Upper lobe of right lung (tissue), 1 donor: ENCODE measurements around the gene NUTM2F. TPM values are rescaled to one million over a fixed set of nuclear protein-coding genes. Genes with fewer than 3 reads are reported as not detected.

Experiments used
- ATAC-seq: fragments of 200-7000 bp; cut with Tn5 transposase; one replicate; pipeline ENCODE4 v1.9.1; 2020; ENCODE audit warnings: mild to moderate bottlenecking, moderate library complexity
- DNase-seq: peaks from one replicate; pipeline ENCODE4 v3.0.0-alpha.2; 2020
- H3K27ac ChIP-seq: fragments of 200-600 bp; one replicate; pipeline ENCODE4 v1.8.0; 2022
- H3K27me3 ChIP-seq: fragments of 200-600 bp; one replicate; pipeline ENCODE4 v1.8.0; 2022; ENCODE audit warnings: mild to moderate bottlenecking
- H3K36me3 ChIP-seq: fragments of 200-600 bp; one replicate; pipeline ENCODE4 v1.8.0; 2022
- H3K4me1 ChIP-seq: fragments of 200-600 bp; one replicate; pipeline ENCODE4 v1.8.0; 2022
- H3K4me3 ChIP-seq: fragments of 200-600 bp; one replicate; pipeline ENCODE4 v1.8.0; 2022; ENCODE audit warnings: mild to moderate bottlenecking
- H3K9me3 ChIP-seq: fragments of 200-600 bp; one replicate; pipeline ENCODE4 v1.8.0; 2022
- CTCF ChIP-seq: fragments of 200-600 bp; IDR thresholded peaks from one replicate; pipeline ENCODE4 v1.8.0; 2022; ENCODE audit warnings: antibody characterized with exemption
- intact Hi-C: fragments of 100-400 bp; cut with DNase I; formaldehyde crosslinking; loops from one replicate; pipeline ENCODE4 v1.11.0; 2022
- total RNA-seq: library from RNA; stranded (reverse); fragmentation: NEBNext Ultra II Directional; extraction: Animal tissue kit (Norgen Biotek cat#: 25700); gene quantifications from one replicate; pipeline ENCODE4 v1.2.1, GENCODE V29; 2021
- donor health status: DM: no; HTN: yes; CAD: no; lungs with severe emphysema.

Gene NUTM2F
- total RNA-seq, 1 donor from 2014 or later: not detected

- no peak for ATAC-seq
- Histone ChIP-seq H3K4me3 (no peak overlapping the region), H3K4me1 (no peaks in the 10 kb centered on the region), H3K27ac (no peak overlapping the region), H3K36me3 (no peaks in the 10 kb centered on the region), H3K27me3 (no peaks in the 10 kb centered on the region), H3K9me3 (no peaks in the 10 kb centered on the region)
- no peak for DNase-seq
- TF ChIP-seq CTCF: no peak
- intact Hi-C loops: no loop called here
These were observed 26.0 kb downstream of the NUTM2F start for GRCh38 chr9:94302426-94302825.

DNA sequence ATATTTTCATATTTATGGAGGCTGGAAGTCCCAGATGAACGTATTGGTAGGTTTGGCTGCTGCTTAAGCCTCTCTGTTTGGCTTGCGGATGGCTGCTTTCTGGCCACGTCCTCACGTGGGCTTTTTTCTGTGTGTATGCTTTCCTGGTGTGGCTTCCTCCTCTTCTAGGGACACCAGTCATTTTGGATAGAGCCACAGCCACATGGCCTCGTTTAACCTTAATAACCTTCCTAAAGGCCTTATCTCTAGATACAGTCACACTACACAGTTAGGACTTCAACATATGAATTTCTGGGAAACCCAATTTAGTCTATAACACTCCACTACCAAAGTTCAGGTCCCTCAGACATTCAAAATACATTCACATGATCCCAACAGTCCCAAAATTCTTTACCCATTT lies 26.9 kb downstream of the NUTM2F start:
- intact Hi-C loops: no loop called here

GRCh38 chr9:94300470-94301301 lies 27.8 kb downstream of the NUTM2F start:
- no peak for TF ChIP-seq CTCF
- H3K27ac ChIP-seq: no peak overlapping the region
- ATAC-seq: no peak
- H3K36me3 ChIP-seq: peaks cover 1% of the 10 kb centered on the region
- DNase-seq: no peak
- H3K27me3 ChIP-seq: no peaks in the 10 kb centered on the region
- no peak overlapping the region for H3K4me3 ChIP-seq
- intact Hi-C loops: no loop called here
- no peaks in the 10 kb centered on the region for H3K4me1 ChIP-seq
- H3K9me3 ChIP-seq: no peaks in the 10 kb centered on the region

More for the DNA sequence above, 26.9 kb downstream of the NUTM2F start:
- Histone ChIP-seq H3K9me3 (no peaks in the 10 kb centered on the region), H3K4me1 (no peaks in the 10 kb centered on the region), H3K27ac (no peak overlapping the region), H3K27me3 (no peaks in the 10 kb centered on the region), H3K36me3 (no peaks in the 10 kb centered on the region), H3K4me3 (no peak overlapping the region)
- TF ChIP-seq CTCF: no peak
- no peak for DNase-seq
- no peak for ATAC-seq

DNA sequence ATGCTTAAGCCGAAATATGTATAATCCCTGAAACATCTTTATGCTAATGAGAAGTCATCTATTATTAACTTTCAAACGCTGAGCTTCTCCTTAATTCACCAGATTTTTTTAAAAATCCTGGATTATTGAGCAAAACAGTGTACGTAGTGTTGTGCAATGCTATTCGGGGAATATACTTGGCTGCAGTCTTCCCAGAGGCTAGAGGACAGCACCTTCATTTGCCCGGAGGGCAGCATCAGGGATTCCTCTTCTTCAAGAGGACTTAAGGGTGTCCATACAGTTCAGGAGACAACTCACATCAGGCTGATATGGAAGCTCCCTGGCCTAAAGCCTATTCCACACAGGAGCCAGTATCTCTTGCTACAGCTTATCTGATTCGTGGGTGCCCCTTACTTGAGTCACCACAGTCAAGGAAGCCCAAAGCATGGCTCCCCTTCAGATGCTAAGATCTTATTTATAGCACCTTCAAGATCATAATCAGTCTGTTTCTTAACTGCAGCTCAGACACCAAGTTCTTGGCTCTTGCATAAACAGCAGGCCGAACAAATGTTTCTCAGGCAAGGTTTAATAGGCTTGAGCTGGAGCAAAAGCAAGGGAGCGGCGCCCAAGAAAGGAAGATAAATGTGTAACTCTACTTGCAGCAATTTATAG lies 29.4 kb downstream of the NUTM2F start:
- H3K9me3 ChIP-seq: no peaks in the 10 kb centered on the region
- peaks cover 14% of the 10 kb centered on the region for H3K36me3 ChIP-seq
- H3K27ac ChIP-seq: no peak overlapping the region
- no peak overlapping the region for H3K4me3 ChIP-seq
- ATAC-seq (no peak), DNase-seq (no peak)
- intact Hi-C loops: no loop called here
- H3K4me1 ChIP-seq: no peaks in the 10 kb centered on the region
- TF ChIP-seq CTCF: no peak
- no peaks in the 10 kb centered on the region for H3K27me3 ChIP-seq

GRCh38 chr9:94289691-94290090 lies 38.8 kb downstream of the NUTM2F start:
- no peak overlapping the region for H3K4me3 ChIP-seq
- DNase-seq (no peak), ATAC-seq (no peak)
- H3K9me3 ChIP-seq: no peaks in the 10 kb centered on the region
- no peak for TF ChIP-seq CTCF
- H3K36me3 ChIP-seq: peaks cover 21% of the 10 kb centered on the region
- H3K27ac ChIP-seq: no peak overlapping the region
- intact Hi-C loops: no loop called here
- H3K27me3 ChIP-seq: no peaks in the 10 kb centered on the region
- H3K4me1 ChIP-seq: no peaks in the 10 kb centered on the region
